Kidney epithelial cell (primary cell): ENCODE data around the gene CAMTA1. TPM values are rescaled to one million over a fixed set of nuclear protein-coding genes. Genes with fewer than 3 reads are reported as not detected.

ENCODE experiments used
- DNase-seq: peaks from one replicate; pipeline ENCODE4 v3.0.0-alpha.2; 2010; ENCODE audit warnings: low read depth
- H3K27me3 ChIP-seq: 2 replicates; pipeline ENCODE4 v1.6.0; 2011; ENCODE audit warnings: low read length; ENCODE audit not compliant: control insufficient read depth, insufficient read depth
- H3K36me3 ChIP-seq: 2 replicates; pipeline ENCODE4 v1.5.1; 2011; ENCODE audit warnings: low read length; ENCODE audit not compliant: control insufficient read depth, insufficient read depth
- H3K4me3 ChIP-seq: 2 replicates; pipeline ENCODE4 v1.5.1; 2011; ENCODE audit warnings: low read depth, mild to moderate bottlenecking, control low read depth, low read length
- total RNA-seq: library from RNA; depleted of rRNA; stranded (reverse); fragments of >200 nt; gene quantifications from 2 replicates; pipeline ENCODE4 v1.2.3, GENCODE V29; 2015
- TF ChIP-seq, protein P1 (sequence below): IDR thresholded peaks from 2 replicates; pipeline ENCODE4 v1.5.1; 2011; ENCODE audit warnings: mild to moderate bottlenecking, moderate library complexity, low read length, control low read depth, inconsistent platforms; ENCODE audit not compliant: insufficient read depth, poor library complexity, severe bottlenecking

CAMTA1 gene
- total RNA-seq, 1 donor from 2014 or later, result 76.5 TPM

DNA sequence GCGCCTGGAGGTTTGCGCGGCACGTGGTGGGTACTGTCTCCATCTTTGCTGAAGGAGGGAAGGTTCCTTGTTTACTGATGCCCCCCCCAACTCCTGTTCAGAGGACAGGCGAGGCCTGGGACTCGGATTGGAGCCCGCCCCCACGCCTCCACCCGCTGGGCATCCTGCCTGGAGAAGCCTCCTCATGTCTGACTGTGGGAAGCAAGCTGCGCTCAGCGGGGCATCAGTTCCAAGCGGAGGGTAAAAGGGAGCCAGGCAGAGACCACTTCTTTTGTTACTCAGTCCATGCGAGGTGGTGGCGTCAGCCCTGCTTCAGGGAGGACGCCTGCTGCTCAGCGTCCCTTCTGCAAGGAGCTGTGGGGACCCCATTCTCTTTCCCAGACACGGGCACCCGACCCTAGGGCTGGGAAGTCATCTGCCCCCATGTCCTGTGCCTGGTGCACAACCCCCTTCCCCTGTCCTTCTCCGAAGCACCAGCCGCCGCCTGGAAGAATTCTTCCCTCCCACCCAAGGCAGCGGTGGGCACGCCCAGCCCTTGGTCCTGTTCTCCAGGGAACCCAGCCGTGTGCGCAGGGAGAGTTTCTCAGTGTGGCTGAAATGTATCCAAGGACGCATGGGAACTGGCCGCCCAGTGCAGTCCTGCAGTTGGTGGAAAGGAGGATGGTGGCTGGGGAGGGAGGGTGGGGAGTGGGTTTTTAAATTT is 414.0 kb downstream of the CAMTA1 start:
- H3K27me3 ChIP-seq, result peaks cover 18% of the 10 kb centered on the region
- TF ChIP-seq, protein P1, sequence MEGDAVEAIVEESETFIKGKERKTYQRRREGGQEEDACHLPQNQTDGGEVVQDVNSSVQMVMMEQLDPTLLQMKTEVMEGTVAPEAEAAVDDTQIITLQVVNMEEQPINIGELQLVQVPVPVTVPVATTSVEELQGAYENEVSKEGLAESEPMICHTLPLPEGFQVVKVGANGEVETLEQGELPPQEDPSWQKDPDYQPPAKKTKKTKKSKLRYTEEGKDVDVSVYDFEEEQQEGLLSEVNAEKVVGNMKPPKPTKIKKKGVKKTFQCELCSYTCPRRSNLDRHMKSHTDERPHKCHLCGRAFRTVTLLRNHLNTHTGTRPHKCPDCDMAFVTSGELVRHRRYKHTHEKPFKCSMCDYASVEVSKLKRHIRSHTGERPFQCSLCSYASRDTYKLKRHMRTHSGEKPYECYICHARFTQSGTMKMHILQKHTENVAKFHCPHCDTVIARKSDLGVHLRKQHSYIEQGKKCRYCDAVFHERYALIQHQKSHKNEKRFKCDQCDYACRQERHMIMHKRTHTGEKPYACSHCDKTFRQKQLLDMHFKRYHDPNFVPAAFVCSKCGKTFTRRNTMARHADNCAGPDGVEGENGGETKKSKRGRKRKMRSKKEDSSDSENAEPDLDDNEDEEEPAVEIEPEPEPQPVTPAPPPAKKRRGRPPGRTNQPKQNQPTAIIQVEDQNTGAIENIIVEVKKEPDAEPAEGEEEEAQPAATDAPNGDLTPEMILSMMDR, result no peak
- H3K4me3 ChIP-seq, result no peak overlapping the region
- H3K36me3 ChIP-seq, result no peaks in the 10 kb centered on the region
- DNase-seq, result no peak

DNA sequence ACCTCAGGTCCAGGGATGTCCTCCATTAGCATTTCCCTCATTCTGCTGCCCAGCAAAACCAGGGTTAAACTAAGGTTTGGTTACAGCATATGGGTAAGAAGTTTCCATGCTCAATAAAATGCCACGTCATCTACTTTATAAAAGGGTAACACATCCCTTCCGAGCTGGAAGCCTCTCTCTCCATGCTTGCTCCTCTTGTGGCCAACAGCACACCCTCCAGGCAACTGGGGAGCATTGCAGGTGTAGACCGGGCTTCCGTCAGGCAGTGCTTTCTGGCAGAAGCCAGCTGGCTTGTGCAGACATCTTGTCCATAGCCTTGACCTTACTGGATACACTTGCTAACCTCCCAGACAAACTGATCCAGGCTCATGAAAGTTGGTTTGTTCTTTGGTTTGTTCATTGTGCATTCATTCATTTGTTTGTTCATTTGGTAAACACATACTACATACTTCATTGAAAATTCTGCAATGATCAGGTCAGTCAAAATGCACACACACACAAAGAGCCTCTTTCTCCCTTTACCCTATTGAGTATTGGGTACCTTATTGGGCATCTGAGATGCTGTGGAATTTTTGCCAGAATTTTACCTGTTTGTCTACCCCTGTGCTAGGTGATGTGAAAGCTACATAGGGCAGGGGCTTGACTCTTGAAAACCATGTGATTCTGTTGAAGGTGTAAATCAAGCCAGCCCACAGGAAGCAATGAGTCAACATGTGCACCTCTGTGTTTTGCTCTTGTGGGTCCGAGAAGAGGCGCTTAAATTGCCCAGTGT is 422.8 kb downstream of the CAMTA1 start:
- peak; percentile 39 for DNase-seq
- no peaks in the 10 kb centered on the region for H3K36me3 ChIP-seq
- TF ChIP-seq, protein P1, result peak; percentile 85
- H3K27me3 ChIP-seq, result no peaks in the 10 kb centered on the region
- no peak overlapping the region for H3K4me3 ChIP-seq

DNA sequence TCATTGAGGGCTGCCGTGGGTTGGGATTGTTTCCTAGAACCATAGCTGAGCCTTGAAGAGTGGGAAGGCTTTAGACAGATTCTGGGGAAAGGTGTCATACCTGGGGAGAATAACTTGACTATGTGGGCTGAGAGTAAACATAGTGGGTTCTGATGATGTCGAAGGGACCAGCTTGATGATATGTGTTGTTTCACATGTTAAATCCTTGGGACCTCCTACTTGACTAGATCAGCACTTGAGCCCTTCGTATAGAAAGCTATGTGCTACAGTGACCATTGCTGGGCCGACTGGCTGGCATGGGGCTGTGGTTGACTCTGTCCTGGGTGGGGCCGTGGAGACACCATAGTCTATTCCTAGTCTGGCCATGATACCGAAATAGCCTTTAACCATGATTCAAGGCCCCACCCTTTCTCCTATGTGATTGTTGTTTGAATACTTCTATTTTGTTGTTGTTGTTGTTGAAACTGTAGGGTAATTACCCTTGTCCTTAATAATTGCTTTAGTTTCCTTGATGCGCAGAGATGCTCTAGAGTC is 423.5 kb downstream of the CAMTA1 start:
- DNase-seq, result no peak
- Histone ChIP-seq H3K27me3 (no peaks in the 10 kb centered on the region), H3K4me3 (no peak overlapping the region), H3K36me3 (no peaks in the 10 kb centered on the region)
- TF ChIP-seq, protein P1, result no peak

DNA sequence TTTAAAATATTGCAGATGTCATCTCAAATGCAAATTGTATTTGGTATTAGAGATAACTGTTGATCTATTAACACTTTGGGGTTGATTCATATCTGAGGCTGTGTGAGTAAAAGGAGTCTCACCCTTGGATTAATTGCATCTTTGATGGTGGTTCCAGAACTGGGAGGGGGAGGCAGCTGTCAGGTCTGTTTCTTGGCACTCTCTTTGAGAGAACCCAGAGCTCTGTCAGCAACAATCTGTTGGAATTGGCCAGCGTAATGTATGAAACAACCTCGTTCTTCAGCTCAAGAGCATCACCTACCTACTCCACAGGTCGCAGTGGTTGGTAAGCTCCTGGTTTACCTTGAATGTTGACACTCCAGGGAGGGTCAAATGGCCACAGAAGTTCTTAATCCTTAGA is 424.1 kb downstream of the CAMTA1 start:
- Histone ChIP-seq H3K27me3 (no peaks in the 10 kb centered on the region), H3K36me3 (no peaks in the 10 kb centered on the region), H3K4me3 (no peak overlapping the region)
- DNase-seq, result no peak
- TF ChIP-seq, protein P1, result no peak

DNA sequence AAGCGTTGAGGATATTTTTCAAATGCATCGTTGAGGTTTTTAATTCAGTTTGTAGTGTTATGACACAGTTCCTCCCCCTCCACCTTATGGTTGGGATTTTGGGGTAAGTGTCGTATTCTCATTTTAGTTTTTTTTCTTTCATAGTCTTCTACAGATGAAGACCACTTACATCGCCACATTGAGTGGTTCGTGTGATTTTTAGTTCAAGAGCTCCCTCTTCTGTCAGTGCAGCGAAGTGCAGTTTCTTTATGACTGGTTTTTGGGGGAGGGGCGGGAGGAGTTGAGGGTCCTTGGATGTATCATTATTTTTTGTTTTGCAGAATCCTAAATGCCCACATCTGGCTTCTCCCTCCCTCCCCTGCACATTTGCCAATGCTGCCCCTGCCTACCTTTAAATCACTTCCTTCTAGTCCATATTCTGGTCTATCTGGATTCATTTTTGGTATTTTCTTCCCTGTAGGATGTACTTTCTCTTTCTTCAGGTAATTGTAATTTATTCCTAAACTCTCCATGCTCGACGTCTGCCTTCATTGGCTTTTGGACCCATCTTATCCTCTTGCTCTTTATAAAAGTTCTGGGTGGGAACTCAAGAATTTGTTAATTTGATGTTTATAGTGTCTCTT is 433.1 kb downstream of the CAMTA1 start:
- Histone ChIP-seq H3K4me3 (no peak overlapping the region), H3K27me3 (no peaks in the 10 kb centered on the region), H3K36me3 (no peaks in the 10 kb centered on the region)
- TF ChIP-seq, protein P1, result peak; percentile 81
- peak; percentile 5 for DNase-seq
